Esophagus muscularis mucosa (tissue), 3 donors: ENCODE measurements around the gene USE1.

ENCODE experiments used
- CTCF ChIP-seq, 3 experiments: fragments of 200-600 bp in 2 of 3; fragments of 450-650 bp in 1 of 3; sonication (generic) in 2 of 3; IDR thresholded peaks; one replicate each; pipeline ENCODE4 v1.5.1; 2017 to 2019; ENCODE audit warnings: antibody characterized with exemption in 3 of 3, mild to moderate bottlenecking in 2 of 3, moderate library complexity in 1 of 3
- POLR2A ChIP-seq: fragments of 450-650 bp; IDR thresholded peaks from one replicate; pipeline ENCODE4 v1.6.1; 2017; ENCODE audit warnings: antibody characterized with exemption, moderate library complexity, mild to moderate bottlenecking, low read depth
- POLR2AphosphoS5 ChIP-seq, 2 donors: sonication (generic); formaldehyde crosslinking; IDR thresholded peaks; one replicate each; pipeline ENCODE4 v1.6.1; 2017; ENCODE audit warnings: antibody characterized with exemption in 2 of 2

- no peak for TF ChIP-seq CTCF (IDR thresholded peaks at IDR 0.05)
- TF ChIP-seq POLR2A: no peak
- TF ChIP-seq POLR2AphosphoS5 (IDR thresholded peaks at IDR 0.05): no peak
Observed at GRCh38 chr19:17206736-17207581, 8.2 kb upstream of the USE1 start.
